Activated CD8-positive, alpha-beta memory T cell treated with anti-CD3 and anti-CD28 coated beads, Interleukin-2, amount 50 U/mL, for 1 hour (primary cell): Measurements from ENCODE around the gene CBFA2T3.
"Not testable (repeated sequence)": the region's sequence is repeated elsewhere in the genome, so short reads cannot be mapped to it uniquely, and the experiment has no call there.

Experiments
- DNase-seq: peaks from one replicate; pipeline ENCODE4 v3.0.0-alpha.2; 2020; ENCODE audit errors: extremely low read depth

The CBFA2T3 gene

GRCh38 chr16:89013111-89013510, 36.1 kb upstream of the CBFA2T3 start:
- no peak for DNase-seq

GRCh38 chr16:89012622-89012995, 35.6 kb upstream of the CBFA2T3 start:
- no peak for DNase-seq

GRCh38 chr16:89011909-89012621, 35.1 kb upstream of the CBFA2T3 start:
- no peak for DNase-seq

- no peak for DNase-seq
These were observed 33.4 kb upstream of the CBFA2T3 start for GRCh38 chr16:89010210-89010925.

- DNase-seq = no peak
These were observed 32.6 kb upstream of the CBFA2T3 start for GRCh38 chr16:89009343-89010209.

GRCh38 chr16:89008796-89009195, 31.8 kb upstream of the CBFA2T3 start:
- not testable (repeated sequence) for DNase-seq

GRCh38 chr16:89007371-89008249, 30.6 kb upstream of the CBFA2T3 start:
- no peak for DNase-seq

- no peak for DNase-seq
These were observed 29.2 kb upstream of the CBFA2T3 start for GRCh38 chr16:89006036-89006752.

GRCh38 chr16:89005201-89006035, 28.4 kb upstream of the CBFA2T3 start:
- no peak for DNase-seq

GRCh38 chr16:89004209-89004831, 27.3 kb upstream of the CBFA2T3 start:
- no peak for DNase-seq

- DNase-seq = no peak
These were observed 26.8 kb upstream of the CBFA2T3 start for GRCh38 chr16:89003831-89004208.

GRCh38 chr16:89002851-89003830, 26.1 kb upstream of the CBFA2T3 start:
- no peak for DNase-seq

GRCh38 chr16:89002081-89002480, 25.1 kb upstream of the CBFA2T3 start:
- not testable (repeated sequence) for DNase-seq

GRCh38 chr16:89001117-89002027, 24.4 kb upstream of the CBFA2T3 start:
- DNase-seq = no peak

- no peak for DNase-seq
These were observed 23.4 kb upstream of the CBFA2T3 start for GRCh38 chr16:89000207-89000959.

- peak; percentile 12 for DNase-seq
These were observed 22.6 kb upstream of the CBFA2T3 start for GRCh38 chr16:88999457-89000206.
